Measurements from ENCODE around the gene BAHCC1. TPM values are rescaled to one million over a fixed set of nuclear protein-coding genes. Genes with fewer than 3 reads are reported as not detected.

The BAHCC1 gene
- total RNA-seq, 1 experiment from 2014 or later, result 9.9 TPM

- ChIA-PET CTCF (interaction anchor here (0.6 to 1.2 kb wide), 2 partner anchors 10 to 120 kb away, joined by 3 read pairs; no protein-coding TSS in a partner anchor), POLR2A (ENCODE audit: unreplicated experiment) (no interaction called here)
- Histone ChIP-seq H3K9me3 (ENCODE audit: low read length) (no peaks in the 10 kb centered on the region), H4K20me1 (ENCODE audit: low read length) (no peaks in the 10 kb centered on the region), H3K9me2 (replicated peaks; ENCODE audit: low read length) (no peaks in the 10 kb centered on the region), H3K27me3 (ENCODE audit: low read length) (no peaks in the 10 kb centered on the region), H3K4me1 (ENCODE audit: insufficient read depth, low read length) (peaks cover 12% of the 10 kb centered on the region), H3F3A (ENCODE audit: low read length, unreplicated experiment) (no peaks in the 10 kb centered on the region), H2AFZ (ENCODE audit: low read length) (no peak overlapping the region), H3K36me3 (ENCODE audit: low read depth, low read length) (no peaks in the 10 kb centered on the region), H3K4me2 (ENCODE audit: low read length) (peak overlapping the region; percentile 56), H3K79me2 (ENCODE audit: low read length) (no peaks in the 10 kb centered on the region), H3K4me3 (ENCODE audit: low read length) (no peak overlapping the region), H3K9ac (ENCODE audit: low read length) (no peak overlapping the region), H3K27ac (ENCODE audit: low read length) (no peak overlapping the region)
- intact Hi-C loops (cut with micrococcal nuclease), result no loop called here
- TF ChIP-seq EZH2 (IDR thresholded peaks at IDR 0.05; ENCODE audit: low read length, unreplicated experiment) (no peak), CTCF (conservative IDR thresholded peaks at IDR 0.05; ENCODE audit: low read depth, low read length) (no peak), EZH2phosphoT487 (IDR thresholded peaks at IDR 0.05; ENCODE audit: borderline replicate concordance, low read length) (no peak)
- no TSS peak for BruUV-seq (replicated peaks)
- ATAC-seq (peak; percentile 4; the same call in 1 of the 2 replicates), DNase-seq (no peak)
Observed at GRCh38 chr17:81429821-81430551, 34.7 kb downstream of the BAHCC1 start.

GRCh38 chr17:81431545-81432482, 36.6 kb downstream of the BAHCC1 start:
- ATAC-seq (no peak), DNase-seq (no peak)
- Histone ChIP-seq H3K4me3 (ENCODE audit: low read length) (no peak overlapping the region), H3K4me2 (ENCODE audit: low read length) (no peak overlapping the region), H3F3A (ENCODE audit: low read length, unreplicated experiment) (no peaks in the 10 kb centered on the region), H3K79me2 (ENCODE audit: low read length) (no peaks in the 10 kb centered on the region), H2AFZ (ENCODE audit: low read length) (no peak overlapping the region), H3K9ac (ENCODE audit: low read length) (no peak overlapping the region), H3K36me3 (ENCODE audit: low read depth, low read length) (no peaks in the 10 kb centered on the region), H3K27ac (ENCODE audit: low read length) (no peak overlapping the region), H3K9me3 (ENCODE audit: low read length) (no peaks in the 10 kb centered on the region), H4K20me1 (ENCODE audit: low read length) (no peaks in the 10 kb centered on the region), H3K4me1 (ENCODE audit: insufficient read depth, low read length) (peaks cover 12% of the 10 kb centered on the region), H3K27me3 (ENCODE audit: low read length) (no peaks in the 10 kb centered on the region), H3K9me2 (replicated peaks; ENCODE audit: low read length) (no peaks in the 10 kb centered on the region)
- TF ChIP-seq CTCF (conservative IDR thresholded peaks at IDR 0.05; ENCODE audit: low read depth, low read length), result no peak
- no peak for TF ChIP-seq EZH2 (IDR thresholded peaks at IDR 0.05; ENCODE audit: low read length, unreplicated experiment)
- no peak for TF ChIP-seq EZH2phosphoT487 (IDR thresholded peaks at IDR 0.05; ENCODE audit: borderline replicate concordance, low read length)
- ChIA-PET POLR2A (ENCODE audit: unreplicated experiment) (no interaction called here), CTCF (no interaction called here)
- BruUV-seq (replicated peaks), result no TSS peak
- intact Hi-C loops (cut with micrococcal nuclease), result no loop called here
